GM12892 (cell line): Measurements from ENCODE around the gene TLE3.

Source experiments
- POLR2A ChIP-seq: IDR thresholded peaks from 2 replicates; pipeline ENCODE4 v1.6.1; 2011; ENCODE audit warnings: low read depth, low read length, control low read depth
- POLR2AphosphoS5 ChIP-seq: IDR thresholded peaks from 2 replicates; pipeline ENCODE4 v1.6.1; 2011; ENCODE audit warnings: low read depth, low read length, control low read depth
- TAF1 ChIP-seq: IDR thresholded peaks from 2 replicates; pipeline ENCODE4 v1.6.1; 2011; ENCODE audit warnings: low read depth, mild to moderate bottlenecking, control low read depth, low read length, borderline replicate concordance

GRCh38 chr15:70067011-70067410, 30.7 kb downstream of the TLE3 start:
- TF ChIP-seq POLR2A (no peak), POLR2AphosphoS5 (no peak), TAF1 (no peak)
